Heart right ventricle (tissue), 16 donors: ENCODE results near the gene IFITM2. TPM values are rescaled to one million over a fixed set of nuclear protein-coding genes. Genes with fewer than 3 reads are reported as not detected.
"Not testable (repeated sequence)": the region's sequence is repeated elsewhere in the genome, so short reads cannot be mapped to it uniquely, and the experiment has no call there.

Experiments
- ATAC-seq, 8 donors: fragments of 200-7000 bp; cut with Tn5 transposase; one replicate each; pipeline ENCODE4 v1.9.1; 2020; ENCODE audit warnings: mild to moderate bottlenecking in 8 of 8, moderate library complexity in 8 of 8, moderate number of reproducible peaks in 1 of 8
- DNase-seq, 2 donors: peaks; one replicate each; pipeline ENCODE4 v3.0.0-alpha.2; 2020
- H3K27ac ChIP-seq, 10 donors: fragments of 200-600 bp; sonication (generic) in 2 of 10; one replicate each; pipeline versions ENCODE4 v1.5.0 to v1.8.0; 2020 to 2022; ENCODE audit warnings: mild to moderate bottlenecking in 3 of 10
- H3K27me3 ChIP-seq, 7 donors: fragments of 200-600 bp; one replicate each; pipeline ENCODE4 v1.8.0; 2021 to 2022; ENCODE audit warnings: mild to moderate bottlenecking in 2 of 7
- H3K36me3 ChIP-seq, 9 donors: fragments of 200-600 bp; sonication (generic) in 1 of 9; one replicate each; pipeline versions ENCODE4 v1.5.0 to v1.8.0; 2020 to 2022; ENCODE audit warnings: mild to moderate bottlenecking in 2 of 9
- H3K4me1 ChIP-seq, 9 donors: fragments of 200-600 bp; sonication (generic) in 1 of 9; one replicate each; pipeline versions ENCODE4 v1.5.0 to v1.8.0; 2020 to 2022; ENCODE audit warnings: mild to moderate bottlenecking in 4 of 9
- H3K4me3 ChIP-seq, 10 donors: fragments of 200-600 bp; sonication (generic) in 2 of 10; one replicate each; pipeline versions ENCODE4 v1.5.0 to v1.8.0; 2020 to 2022; ENCODE audit warnings: mild to moderate bottlenecking in 7 of 10, moderate library complexity in 2 of 10
- H3K9me3 ChIP-seq, 11 donors: fragments of 200-600 bp in 10 of 11; sonication (generic) in 2 of 11; one replicate each; pipeline versions ENCODE4 v1.5.0 to v1.8.0; 2013 to 2022; ENCODE audit warnings: mild to moderate bottlenecking in 2 of 11, control low read depth in 1 of 11, moderate library complexity in 1 of 11
- CTCF ChIP-seq, 9 donors: fragments of 200-600 bp; sonication (generic) in 2 of 9; IDR thresholded peaks; one replicate each; pipeline versions ENCODE4 v1.5.0 to v1.8.0; 2021 to 2022; ENCODE audit warnings: antibody characterized with exemption in 9 of 9, mild to moderate bottlenecking in 5 of 9, moderate library complexity in 1 of 9
- WGBS, 2 donors: extraction: QIAGEN DNeasy Blood & Tissue Kit; methylation state at CpG; one replicate each; pipeline ENCODE4 v1.1.7; 2013; ENCODE audit warnings: inconsistent platforms in 1 of 2; 5-methylcytosine and 5-hydroxymethylcytosine counted together
- intact Hi-C, 10 donors: fragments of 100-400 bp; cut with DNase I; formaldehyde crosslinking; loops; one replicate each; pipeline versions ENCODE4 v1.11.1 to v1.14.2; 2022
- polyA plus RNA-seq, 2 donors: library from polyadenylated mRNA; stranded (reverse); fragments of 200-250 nt; gene quantifications; one replicate each; pipeline ENCODE4 v1.2.3, GENCODE V29; 2013
- total RNA-seq, 10 donors: library from RNA; stranded (reverse); fragmentation: NEBNext Ultra II Directional in 3 of 10; extraction: Animal tissue kit (Norgen Biotek cat#: 25700) in 3 of 10; gene quantifications; one replicate each; pipeline versions ENCODE4 v1.2.1 to v1.2.4, GENCODE V29; 2021 to 2023
- donor health status: Arrhythmogenic right ventricular cardiomyopathy.
- donor health status: ischemic (EF 13 %, LVEDD 7.1; RV severe dilation, severe dysfunction).
- donor health status: healthy with polysubstance abuse.
- donor health status: DM: no; HTN: yes; CAD: no.
- donor health status: DM: no; HTN: no; CAD: no.
- donor health status: ischemic (EF 25% LVEDD 6.9; RV normal size, moderate dysfunction).
- donor health status: ischemic (EF 25% LVEDD 5.7; RV mildly dilated, moderate dysfunction).
- donor health status: healthy.
- donor health status: DM: yes; HTN: yes; CAD: no.
- donor health status: Ischemic cardiomyopathy.
- donor health status: ischemic (EF 35%, LVEDD 5.7; RV mildly dilated, moderate dysfunction).
- donor health status: nonischemic (EF 11% LVEDD 7.7; RV severe dilation, severe dysfunction).
- donor health status: DM: yes; HTN: yes; CAD: no.
- donor health status: PGD.
- donor health status: ischemic (EF 29% LVEDD 5.4; RV normal size, mild dysfunction).
- donor health status: nonischemic (EF 23%, LVEDD 6.1; RV moderate dilation, normal function).

Gene IFITM2
- total and polyA plus RNA-seq, 12 donors: 57.2 to 843 (median 163) TPM

- Histone ChIP-seq H3K36me3 (peaks cover 0 to 23% (median 0%) of the 10 kb centered on the region in 9 donors), H3K9me3 (no peaks in the 10 kb centered on the region), H3K27me3 (peaks cover 0 to 25% (median 12%) of the 10 kb centered on the region in 7 donors), H3K4me1 (peaks cover 4 to 53% (median 37%) of the 10 kb centered on the region in 9 donors), H3K27ac (peak overlapping the region; percentile 83 to 99 (median 94)), H3K4me3 (peak overlapping the region; percentile 55 to 85 (median 75))
- ATAC-seq: no peak
- WGBS, 2 donors: 48 to 54% methylated on average over 9 of the region's 9 CpGs
- DNase-seq: no peak
- no peak for TF ChIP-seq CTCF (IDR thresholded peaks at IDR 0.05)
- intact Hi-C loops: loop anchor here in 2 of 10 donors (2.0 to 10.0 kb wide), 3 partner anchors 38 to 60 kb away; no protein-coding TSS in a partner anchor
Observed at GRCh38 chr11:315051-315481, 7.5 kb downstream of the IFITM2 start.

- Histone ChIP-seq H3K27ac (peak overlapping the region; percentile 83 to 99 (median 94)), H3K4me3 (peak overlapping the region; percentile 55 to 85 (median 75)), H3K4me1 (peaks cover 4 to 53% (median 36%) of the 10 kb centered on the region in 9 donors), H3K27me3 (peaks cover 0 to 25% (median 12%) of the 10 kb centered on the region in 7 donors), H3K9me3 (no peaks in the 10 kb centered on the region), H3K36me3 (peaks cover 0 to 23% (median 0%) of the 10 kb centered on the region in 9 donors)
- DNase-seq: no peak
- intact Hi-C loops: loop anchor here in 2 of 10 donors (2.0 to 10.0 kb wide), 3 partner anchors 37 to 61 kb away; no protein-coding TSS in a partner anchor
- ATAC-seq: no peak
- WGBS, 2 donors: 23 to 26% methylated on average over 31 to 32 of the region's 32 CpGs
- TF ChIP-seq CTCF (IDR thresholded peaks at IDR 0.05): no peak
Observed at GRCh38 chr11:315516-315994, 7.9 kb downstream of the IFITM2 start.

- H3K4me1 ChIP-seq: peaks cover 4 to 56% (median 36%) of the 10 kb centered on the region in 9 donors
- TF ChIP-seq CTCF (IDR thresholded peaks at IDR 0.05): no peak
- intact Hi-C loops: loop anchor here in 1 of 10 donors (10.0 kb wide), 1 partner anchor 61 kb away; no protein-coding TSS in a partner anchor
- DNase-seq (peak in 1 of 2 donors; percentile 64), ATAC-seq (peak in 1 of 8 donors; percentile 1)
- peaks cover 0 to 23% (median 0%) of the 10 kb centered on the region in 9 donors for H3K36me3 ChIP-seq
- H3K4me3 ChIP-seq: peak overlapping the region; percentile 55 to 85 (median 75)
- peaks cover 0 to 25% (median 12%) of the 10 kb centered on the region in 7 donors for H3K27me3 ChIP-seq
- peak overlapping the region; percentile 83 to 99 (median 94) for H3K27ac ChIP-seq
- H3K9me3 ChIP-seq: no peaks in the 10 kb centered on the region
- 8 to 15% methylated on average over 63 to 64 of the region's 64 CpGs for WGBS, 2 donors
Observed at GRCh38 chr11:316031-316701, 8.6 kb downstream of the IFITM2 start.

- intact Hi-C loops: loop anchor here in 1 of 10 donors (10.0 kb wide), 1 partner anchor 62 kb away; no protein-coding TSS in a partner anchor
- H3K27ac ChIP-seq: peak overlapping the region; percentile 83 to 99 (median 94)
- peaks cover 0 to 23% (median 12%) of the 10 kb centered on the region in 7 donors for H3K27me3 ChIP-seq
- WGBS, 2 donors: 41 to 51% methylated on average over 7 of the region's 7 CpGs
- no peak for TF ChIP-seq CTCF (IDR thresholded peaks at IDR 0.05)
- peaks cover 3 to 53% (median 33%) of the 10 kb centered on the region in 9 donors for H3K4me1 ChIP-seq
- DNase-seq (no peak), ATAC-seq (no peak)
- H3K36me3 ChIP-seq: peaks cover 0 to 23% (median 0%) of the 10 kb centered on the region in 9 donors
- H3K4me3 ChIP-seq: peak overlapping the region; percentile 55 to 85 (median 75)
- H3K9me3 ChIP-seq: no peaks in the 10 kb centered on the region
Observed at GRCh38 chr11:316891-317301, 9.3 kb downstream of the IFITM2 start.

- H3K27me3 ChIP-seq: peaks cover 0 to 23% (median 12%) of the 10 kb centered on the region in 7 donors
- H3K4me1 ChIP-seq: peaks cover 0 to 47% (median 31%) of the 10 kb centered on the region in 9 donors
- H3K4me3 ChIP-seq: peak overlapping the region in 8 of 10 donors; percentile 55 to 85 (median 75)
- peaks cover 0 to 23% (median 0%) of the 10 kb centered on the region in 9 donors for H3K36me3 ChIP-seq
- WGBS, 2 donors: 28% methylated on average over 13 of the region's 30 CpGs
- intact Hi-C loops: loop anchor here in 1 of 10 donors (10.0 kb wide), 1 partner anchor 63 kb away; no protein-coding TSS in a partner anchor
- peak in 2 of 8 donors; percentile 0 to 1 for ATAC-seq
- not testable (repeated sequence) for H3K9me3 ChIP-seq, DNase-seq
- peak overlapping the region; percentile 83 to 99 (median 94) for H3K27ac ChIP-seq
Observed at GRCh38 chr11:317668-318404, 10.2 kb downstream of the IFITM2 start.
